Glutamatergic neuron (in vitro differentiated cells): Measurements from ENCODE around the gene GRK4. TPM values are rescaled to one million over a fixed set of nuclear protein-coding genes. Genes with fewer than 3 reads are reported as not detected.

Experiments used
- DNase-seq: peaks from one replicate; pipeline ENCODE4 v3.0.0; 2022
- H3K27ac Mint-ChIP-seq: one replicate; pipeline ENCODE4 v1.8.0; 2020; ENCODE audit warnings: mild to moderate bottlenecking, mixed read lengths, inconsistent platforms; ENCODE audit not compliant: unreplicated experiment
- H3K27me3 Mint-ChIP-seq: one replicate; pipeline ENCODE4 v1.8.0; 2020; ENCODE audit warnings: mild to moderate bottlenecking, moderate library complexity, mixed read lengths, inconsistent platforms; ENCODE audit not compliant: unreplicated experiment
- H3K36me3 Mint-ChIP-seq: one replicate; pipeline ENCODE4 v1.8.0; 2020; ENCODE audit warnings: mild to moderate bottlenecking, mixed read lengths, inconsistent platforms; ENCODE audit not compliant: unreplicated experiment
- H3K4me1 Mint-ChIP-seq: one replicate; pipeline ENCODE4 v1.8.0; 2020; ENCODE audit warnings: mild to moderate bottlenecking, low read depth, mixed read lengths, inconsistent platforms; ENCODE audit not compliant: unreplicated experiment
- H3K4me3 Mint-ChIP-seq: one replicate; pipeline ENCODE4 v1.8.0; 2020; ENCODE audit warnings: mild to moderate bottlenecking, mixed read lengths, inconsistent platforms; ENCODE audit not compliant: unreplicated experiment
- H3K9me3 Mint-ChIP-seq: one replicate; pipeline ENCODE4 v1.8.0; 2020; ENCODE audit warnings: mild to moderate bottlenecking, moderate library complexity, mixed read lengths, inconsistent platforms; ENCODE audit not compliant: unreplicated experiment
- total RNA-seq: library from RNA; stranded (reverse); fragmentation: NEBNext Ultra II Directional; extraction: Animal tissue kit (Norgen Biotek cat#: 25700); gene quantifications from one replicate; pipeline ENCODE4 v1.2.1, GENCODE V29; 2021; ENCODE audit not compliant: unreplicated experiment
- TF ChIP-seq, protein P1 (sequence below): fragments of 200-600 bp; sonication (generic); IDR thresholded peaks from one replicate; pipeline ENCODE4 v1.5.0; 2021; ENCODE audit not compliant: partially characterized antibody, unreplicated experiment

GRK4 gene
- total RNA-seq, 1 donor from 2014 or later, result 34.5 TPM

DNA sequence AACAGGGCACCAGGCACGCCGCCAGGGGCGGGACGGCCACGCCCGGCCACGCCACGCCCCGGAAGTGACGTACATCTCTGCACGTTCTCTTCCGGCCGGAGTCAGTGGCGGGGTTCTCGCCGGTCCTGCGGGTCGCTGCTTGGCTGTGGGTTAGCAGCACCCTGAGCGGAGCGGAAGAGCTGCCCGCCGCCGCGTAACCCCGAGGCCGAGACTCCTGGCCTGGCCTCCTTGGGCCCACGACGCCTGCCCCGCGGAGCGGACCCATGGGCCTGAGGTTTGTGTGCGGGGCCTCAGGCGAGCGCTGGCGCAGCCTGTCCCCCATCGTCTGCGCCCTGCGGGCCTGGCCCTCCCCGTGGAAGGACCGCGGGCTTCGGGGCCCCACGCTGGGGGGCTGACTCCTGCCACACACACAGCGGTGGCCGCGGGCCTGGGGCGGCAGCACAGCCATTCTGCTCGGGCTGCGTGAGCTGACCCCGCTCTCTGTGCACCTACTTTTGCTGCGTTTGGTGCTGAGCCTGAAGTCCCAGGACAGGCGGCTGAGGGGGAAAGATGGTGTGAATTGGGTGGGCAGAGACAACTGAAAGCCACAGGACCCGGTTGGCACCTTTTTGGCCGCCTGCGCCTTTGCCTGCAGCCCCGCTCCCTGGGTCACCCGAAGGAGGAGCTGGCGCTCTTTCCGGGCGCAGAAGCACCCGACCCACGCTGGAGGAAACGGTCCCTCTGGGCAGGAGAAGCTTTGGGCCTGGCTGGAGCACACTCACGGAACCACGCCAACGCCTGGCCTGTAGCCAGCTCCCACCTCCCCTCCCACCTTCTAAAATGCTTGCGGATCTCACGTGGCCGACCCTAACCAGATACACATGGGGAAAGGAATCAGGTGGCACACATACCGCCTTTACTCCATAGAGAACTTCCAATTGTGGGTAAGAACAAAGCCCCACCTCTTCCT, 28.3 kb upstream of the GRK4 start:
- Mint-ChIP-seq H3K27ac (peak overlapping the region; percentile 33), H3K9me3 (peaks cover 11% of the 10 kb centered on the region), H3K36me3 (no peaks in the 10 kb centered on the region), H3K4me1 (peaks cover 9% of the 10 kb centered on the region), H3K27me3 (peaks cover 4% of the 10 kb centered on the region), H3K4me3 (peak overlapping the region; percentile 84)
- DNase-seq, result peak; percentile 98
- TF ChIP-seq, protein P1, sequence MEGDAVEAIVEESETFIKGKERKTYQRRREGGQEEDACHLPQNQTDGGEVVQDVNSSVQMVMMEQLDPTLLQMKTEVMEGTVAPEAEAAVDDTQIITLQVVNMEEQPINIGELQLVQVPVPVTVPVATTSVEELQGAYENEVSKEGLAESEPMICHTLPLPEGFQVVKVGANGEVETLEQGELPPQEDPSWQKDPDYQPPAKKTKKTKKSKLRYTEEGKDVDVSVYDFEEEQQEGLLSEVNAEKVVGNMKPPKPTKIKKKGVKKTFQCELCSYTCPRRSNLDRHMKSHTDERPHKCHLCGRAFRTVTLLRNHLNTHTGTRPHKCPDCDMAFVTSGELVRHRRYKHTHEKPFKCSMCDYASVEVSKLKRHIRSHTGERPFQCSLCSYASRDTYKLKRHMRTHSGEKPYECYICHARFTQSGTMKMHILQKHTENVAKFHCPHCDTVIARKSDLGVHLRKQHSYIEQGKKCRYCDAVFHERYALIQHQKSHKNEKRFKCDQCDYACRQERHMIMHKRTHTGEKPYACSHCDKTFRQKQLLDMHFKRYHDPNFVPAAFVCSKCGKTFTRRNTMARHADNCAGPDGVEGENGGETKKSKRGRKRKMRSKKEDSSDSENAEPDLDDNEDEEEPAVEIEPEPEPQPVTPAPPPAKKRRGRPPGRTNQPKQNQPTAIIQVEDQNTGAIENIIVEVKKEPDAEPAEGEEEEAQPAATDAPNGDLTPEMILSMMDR, result no peak

DNA sequence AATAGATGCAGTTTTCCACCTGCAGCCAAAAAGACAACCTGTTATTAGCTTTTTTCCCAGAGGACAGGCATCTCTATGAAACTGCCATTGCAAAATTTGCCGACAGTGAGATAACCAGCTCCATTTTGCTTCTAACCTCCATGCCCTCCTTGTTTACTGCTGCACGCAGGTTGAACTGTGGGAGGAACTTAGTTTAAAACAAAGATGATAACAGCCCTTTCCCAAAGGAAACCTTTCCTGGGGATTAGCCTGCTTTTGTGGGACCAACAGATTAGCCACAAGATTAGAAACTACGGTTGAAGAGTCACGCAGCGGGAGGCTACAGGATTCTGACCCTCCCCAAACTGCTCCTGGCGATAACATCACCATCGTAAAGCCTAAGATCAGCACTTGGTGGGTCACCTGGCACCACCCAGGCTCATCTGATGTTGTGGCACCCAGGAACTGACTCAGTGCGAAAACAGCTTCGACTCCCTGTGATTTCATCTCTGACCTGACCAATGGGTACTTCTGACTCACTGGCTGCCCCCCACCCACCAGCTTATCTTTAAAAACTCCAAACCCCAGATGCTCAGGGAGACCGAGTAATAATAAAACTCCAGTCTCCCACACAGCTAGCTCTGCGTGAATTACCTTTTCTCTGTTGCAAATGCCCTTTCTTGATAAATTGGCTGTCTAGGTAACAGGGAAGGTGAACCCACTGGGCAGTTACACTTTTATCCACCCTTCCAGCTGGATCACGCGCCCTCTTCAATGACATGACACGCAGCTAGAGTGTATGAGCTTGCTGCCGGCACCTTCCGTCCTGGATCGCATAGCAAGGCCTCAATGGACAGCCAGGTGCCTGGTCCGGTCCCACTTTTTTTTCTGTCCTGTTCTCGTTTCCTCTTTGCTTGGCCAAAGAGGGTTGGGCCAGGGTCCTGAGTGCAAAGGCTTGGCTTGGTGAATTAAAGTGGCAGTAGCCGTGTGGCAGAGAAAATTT, 27.3 kb upstream of the GRK4 start:
- TF ChIP-seq, protein P1, result no peak
- Mint-ChIP-seq H3K9me3 (peaks cover 9% of the 10 kb centered on the region), H3K27me3 (peaks cover 6% of the 10 kb centered on the region), H3K4me1 (peaks cover 9% of the 10 kb centered on the region), H3K36me3 (no peaks in the 10 kb centered on the region), H3K27ac (peak overlapping the region; percentile 33), H3K4me3 (peak overlapping the region; percentile 84)
- DNase-seq, result no peak

DNA sequence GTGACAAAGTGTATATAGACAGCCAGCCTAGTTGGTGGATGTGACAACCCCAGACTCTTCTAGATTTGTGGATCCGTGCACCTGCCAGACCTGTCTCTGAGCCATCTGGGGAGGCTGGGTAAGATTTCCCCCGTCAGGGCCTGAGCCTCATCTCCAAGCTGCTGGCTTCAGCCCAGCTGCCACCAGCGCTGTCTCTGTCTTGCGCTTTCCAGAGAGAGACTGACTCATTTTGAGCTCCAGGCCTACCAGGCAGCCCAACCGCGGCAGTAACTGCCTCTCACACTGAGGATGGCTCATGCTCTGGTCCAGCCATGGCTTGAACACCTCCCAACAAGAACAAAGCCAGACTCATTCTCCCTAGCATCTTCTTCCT, 26.6 kb upstream of the GRK4 start:
- Mint-ChIP-seq H3K9me3 (peaks cover 9% of the 10 kb centered on the region), H3K4me1 (peaks cover 9% of the 10 kb centered on the region)

DNA sequence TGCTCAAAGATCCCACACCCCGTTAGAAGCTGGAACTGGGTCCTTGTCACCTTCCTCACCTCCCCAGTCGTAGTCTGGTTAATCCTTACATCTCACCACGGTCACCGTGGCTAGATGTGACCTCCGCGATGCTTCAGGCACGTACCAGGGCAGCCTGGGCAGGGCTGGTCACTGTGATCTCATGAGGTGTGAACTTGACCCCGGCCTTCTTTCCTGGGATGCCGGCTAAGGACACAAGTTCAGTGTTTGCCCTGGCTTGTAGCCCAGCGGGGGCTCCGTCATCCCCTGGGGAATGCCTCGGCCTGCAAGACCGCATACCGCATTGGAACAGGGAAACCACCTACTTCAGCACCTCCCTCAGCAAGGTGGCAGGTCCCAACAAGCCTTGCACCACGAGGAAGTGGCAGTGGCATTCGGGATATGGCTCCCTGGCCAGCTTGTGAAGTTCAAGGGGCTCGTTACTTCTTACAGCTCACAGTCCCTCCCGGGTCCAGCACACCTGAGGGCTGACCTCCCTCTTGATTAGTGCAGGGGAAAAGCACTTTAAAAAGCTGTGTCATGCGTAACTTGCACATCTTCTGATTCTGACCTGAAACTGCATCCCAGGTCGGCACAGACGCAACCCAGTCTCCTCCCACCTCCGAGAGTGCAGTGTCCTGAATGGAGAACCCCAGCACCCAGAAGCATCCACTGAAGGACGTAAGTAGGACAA, 26.1 kb upstream of the GRK4 start:
- TF ChIP-seq, protein P1, result no peak
- Mint-ChIP-seq H3K9me3 (peaks cover 9% of the 10 kb centered on the region), H3K27ac (peak overlapping the region; percentile 59), H3K36me3 (no peaks in the 10 kb centered on the region), H3K4me3 (peak overlapping the region; percentile 43), H3K27me3 (peaks cover 6% of the 10 kb centered on the region), H3K4me1 (peaks cover 9% of the 10 kb centered on the region)
- no peak for DNase-seq

More for the DNA sequence above, 26.6 kb upstream of the GRK4 start:
- H3K27ac Mint-ChIP-seq, result peak overlapping the region; percentile 59
- peak overlapping the region; percentile 43 for H3K4me3 Mint-ChIP-seq
- TF ChIP-seq, protein P1, result no peak
- H3K27me3 Mint-ChIP-seq, result peaks cover 6% of the 10 kb centered on the region
- no peaks in the 10 kb centered on the region for H3K36me3 Mint-ChIP-seq
- DNase-seq, result no peak
